HUES64 (cell line): ENCODE results near the gene TECPR1.

Experiments
- H3K27ac ChIP-seq: 2 replicates; pipeline ENCODE4 v1.7.0; 2013; ENCODE audit warnings: low read depth, low read length, inconsistent platforms
- H3K27me3 ChIP-seq: 2 replicates; pipeline ENCODE4 v1.6.1; 2013; ENCODE audit warnings: mild to moderate bottlenecking, low read length; ENCODE audit not compliant: insufficient read depth
- H3K36me3 ChIP-seq: 2 replicates; pipeline ENCODE4 v1.6.1; 2013; ENCODE audit warnings: mild to moderate bottlenecking, low read length; ENCODE audit not compliant: insufficient read depth
- H3K4me1 ChIP-seq: 2 replicates; pipeline ENCODE4 v1.6.1; 2013; ENCODE audit warnings: mild to moderate bottlenecking, low read length, moderate library complexity; ENCODE audit not compliant: insufficient read depth
- H3K4me3 ChIP-seq: 2 replicates; pipeline ENCODE4 v1.5.1; 2013; ENCODE audit warnings: mild to moderate bottlenecking, low read length, moderate library complexity
- H3K9ac ChIP-seq: 2 replicates; pipeline ENCODE4 v1.6.1; 2013; ENCODE audit warnings: mild to moderate bottlenecking, low read depth, low read length
- H3K9me3 ChIP-seq: 2 replicates; pipeline ENCODE4 v1.6.1; 2013; ENCODE audit warnings: low read depth, low read length; ENCODE audit not compliant: insufficient read depth
- WGBS: fragments of 150-250, 120-280 bp; methylation state at CpG from one replicate; pipeline ENCODE4 v1.1.7; 2013; ENCODE audit warnings: missing lambda C conversion rate; 5-methylcytosine and 5-hydroxymethylcytosine counted together

TECPR1 gene

GRCh38 chr7:98293265-98293664, 41.2 kb upstream of the TECPR1 start:
- Histone ChIP-seq H3K36me3 (peaks cover 37% of the 10 kb centered on the region), H3K4me1 (0 out of 2 replicates have a peak, but pooled peaks cover 3% of the 10 kb centered on the region), H3K27me3 (no peaks in the 10 kb centered on the region), H3K9me3 (no peaks in the 10 kb centered on the region), H3K4me3 (no peak overlapping the region), H3K27ac (no peak overlapping the region), H3K9ac (no peak overlapping the region)
- WGBS = 94% methylated on average over 17 of the region's 17 CpGs

GRCh38 chr7:98291717-98292116, 39.7 kb upstream of the TECPR1 start:
- Histone ChIP-seq H3K27me3 (no peaks in the 10 kb centered on the region), H3K9me3 (no peaks in the 10 kb centered on the region), H3K36me3 (peaks cover 42% of the 10 kb centered on the region), H3K4me1 (0 out of 2 replicates have a peak, but pooled peaks cover 4% of the 10 kb centered on the region), H3K4me3 (no peak overlapping the region), H3K27ac (no peak overlapping the region), H3K9ac (no peak overlapping the region)
- 94% methylated on average over 7 of the region's 7 CpGs for WGBS

GRCh38 chr7:98289333-98289875, 37.4 kb upstream of the TECPR1 start:
- peaks cover 11% of the 10 kb centered on the region for H3K4me1 ChIP-seq
- no peaks in the 10 kb centered on the region for H3K9me3 ChIP-seq
- H3K27me3 ChIP-seq = no peaks in the 10 kb centered on the region
- H3K4me3 ChIP-seq = no peak overlapping the region
- no peak overlapping the region for H3K27ac ChIP-seq
- 93% methylated on average over 4 of the region's 4 CpGs for WGBS
- no peak overlapping the region for H3K9ac ChIP-seq
- peaks cover 38% of the 10 kb centered on the region for H3K36me3 ChIP-seq

- Histone ChIP-seq H3K4me1 (peaks cover 17% of the 10 kb centered on the region), H3K27ac (0 out of 2 replicates have a peak overlapping the region, but pooled peaks have one; percentile 13), H3K9ac (no peak overlapping the region; the same call in 1 of the 2 replicates), H3K36me3 (peaks cover 35% of the 10 kb centered on the region), H3K9me3 (no peaks in the 10 kb centered on the region), H3K4me3 (no peak overlapping the region), H3K27me3 (no peaks in the 10 kb centered on the region)
- 92% methylated on average over 12 of the region's 12 CpGs for WGBS
These were observed 36.2 kb upstream of the TECPR1 start for GRCh38 chr7:98288064-98288823.

- Histone ChIP-seq H3K9ac (no peak overlapping the region), H3K9me3 (no peaks in the 10 kb centered on the region), H3K27ac (peak overlapping the region; percentile 30; the same call in 1 of the 2 replicates), H3K4me3 (no peak overlapping the region), H3K36me3 (peaks cover 27% of the 10 kb centered on the region), H3K27me3 (no peaks in the 10 kb centered on the region), H3K4me1 (peaks cover 23% of the 10 kb centered on the region)
- WGBS = 78% methylated on average over 14 of the region's 14 CpGs
These were observed 35.5 kb upstream of the TECPR1 start for GRCh38 chr7:98287486-98287959.

GRCh38 chr7:98286701-98287485, 34.9 kb upstream of the TECPR1 start:
- Histone ChIP-seq H3K9me3 (no peaks in the 10 kb centered on the region), H3K27ac (peak overlapping the region; percentile 30; the same call in 1 of the 2 replicates), H3K9ac (no peak overlapping the region), H3K4me1 (peaks cover 24% of the 10 kb centered on the region), H3K36me3 (peaks cover 21% of the 10 kb centered on the region), H3K4me3 (no peak overlapping the region), H3K27me3 (no peaks in the 10 kb centered on the region)
- WGBS = 89% methylated on average over 21 of the region's 21 CpGs

GRCh38 chr7:98286093-98286539, 34.1 kb upstream of the TECPR1 start:
- Histone ChIP-seq H3K4me1 (peaks cover 24% of the 10 kb centered on the region), H3K4me3 (no peak overlapping the region), H3K9ac (no peak overlapping the region), H3K27me3 (no peaks in the 10 kb centered on the region), H3K36me3 (peaks cover 14% of the 10 kb centered on the region), H3K9me3 (no peaks in the 10 kb centered on the region), H3K27ac (peak overlapping the region; percentile 30)
- WGBS = 81% methylated on average over 14 of the region's 14 CpGs

GRCh38 chr7:98285157-98286092, 33.4 kb upstream of the TECPR1 start:
- no peaks in the 10 kb centered on the region for H3K9me3 ChIP-seq
- peaks cover 10% of the 10 kb centered on the region; the same call in 1 of the 2 replicates for H3K36me3 ChIP-seq
- peaks cover 24% of the 10 kb centered on the region for H3K4me1 ChIP-seq
- H3K9ac ChIP-seq = no peak overlapping the region
- no peak overlapping the region for H3K4me3 ChIP-seq
- WGBS = 88% methylated on average over 20 of the region's 21 CpGs
- no peaks in the 10 kb centered on the region for H3K27me3 ChIP-seq
- peak overlapping the region; percentile 30 for H3K27ac ChIP-seq

GRCh38 chr7:98284335-98285036, 32.5 kb upstream of the TECPR1 start:
- WGBS = 88% methylated on average over 20 of the region's 20 CpGs
- Histone ChIP-seq H3K27ac (no peak overlapping the region), H3K9ac (no peak overlapping the region), H3K9me3 (no peaks in the 10 kb centered on the region), H3K4me1 (peaks cover 24% of the 10 kb centered on the region), H3K4me3 (no peak overlapping the region), H3K36me3 (peaks cover 10% of the 10 kb centered on the region; the same call in 1 of the 2 replicates), H3K27me3 (no peaks in the 10 kb centered on the region)

GRCh38 chr7:98283887-98284222, 31.8 kb upstream of the TECPR1 start:
- WGBS = 93% methylated on average over 8 of the region's 8 CpGs
- peaks cover 24% of the 10 kb centered on the region for H3K4me1 ChIP-seq
- H3K27me3 ChIP-seq = no peaks in the 10 kb centered on the region
- H3K36me3 ChIP-seq = peaks cover 10% of the 10 kb centered on the region; the same call in 1 of the 2 replicates
- H3K9me3 ChIP-seq = no peaks in the 10 kb centered on the region
- no peak overlapping the region for H3K9ac ChIP-seq
- H3K4me3 ChIP-seq = no peak overlapping the region
- H3K27ac ChIP-seq = no peak overlapping the region
